ENCODE results near the gene PLEKHG3.
"Not testable (repeated sequence)": the region's sequence is repeated elsewhere in the genome, so short reads cannot be mapped to it uniquely, and the experiment has no call there.

The PLEKHG3 gene

DNA sequence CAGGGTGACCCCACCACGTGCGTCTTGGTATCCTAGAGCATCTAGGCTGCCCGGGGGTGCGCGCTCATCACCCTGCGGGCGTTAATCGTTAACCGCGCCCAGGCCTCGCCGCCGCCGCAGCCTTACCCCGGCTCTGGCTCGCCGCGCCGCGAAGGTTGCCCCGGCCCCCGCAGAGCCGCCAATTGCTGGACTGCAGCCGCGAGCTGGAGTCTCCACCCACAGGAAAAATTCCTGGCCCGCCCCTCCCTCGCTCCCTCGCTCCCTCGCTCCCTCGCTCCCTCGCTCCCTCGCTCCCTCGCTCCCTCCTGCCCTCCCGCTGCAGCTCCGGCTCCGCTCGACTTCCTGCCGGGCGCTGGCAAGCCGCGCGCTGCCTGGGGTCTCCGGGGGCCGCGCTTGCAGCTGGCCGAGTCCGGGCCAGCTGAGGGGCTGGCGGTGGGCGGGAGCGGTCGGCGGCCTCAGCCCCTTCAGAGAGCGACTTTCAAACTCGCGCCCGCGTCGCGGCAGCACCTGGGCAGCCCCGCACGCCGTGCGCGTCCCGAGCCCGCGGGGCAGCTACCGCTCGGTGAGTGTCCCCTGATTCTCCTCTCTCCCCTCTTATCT is at the start of gene PLEKHG3:
TSS of gene PLEKHG3 (plus strand) at position 282 of the 600 bp plus-strand sequence. CDS start 23,208 bp downstream, outside the sequence.
- DNase-seq (ENCODE audit: low spot score): peak; percentile 80

DNA sequence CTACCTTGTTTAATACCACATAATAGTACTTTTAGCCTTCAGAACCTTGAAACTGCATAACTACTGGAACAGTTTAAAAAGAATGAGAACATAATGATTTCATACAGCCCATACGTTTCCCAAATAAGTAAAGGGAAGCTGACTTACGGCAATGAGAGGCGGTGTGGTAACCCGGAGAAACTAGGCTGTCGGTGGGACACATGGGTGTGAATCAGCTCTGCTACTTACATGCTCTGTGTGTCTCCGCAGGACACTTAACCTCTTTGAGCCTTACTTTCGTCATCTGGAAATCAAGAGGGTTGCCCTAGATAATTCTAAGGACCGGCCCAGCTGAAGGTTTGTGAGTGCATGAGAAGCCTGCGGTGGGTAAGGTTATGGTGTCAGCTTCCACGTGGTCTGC is 49.3 kb upstream of the PLEKHG3 start:
- no peak for DNase-seq (ENCODE audit: low spot score)

DNA sequence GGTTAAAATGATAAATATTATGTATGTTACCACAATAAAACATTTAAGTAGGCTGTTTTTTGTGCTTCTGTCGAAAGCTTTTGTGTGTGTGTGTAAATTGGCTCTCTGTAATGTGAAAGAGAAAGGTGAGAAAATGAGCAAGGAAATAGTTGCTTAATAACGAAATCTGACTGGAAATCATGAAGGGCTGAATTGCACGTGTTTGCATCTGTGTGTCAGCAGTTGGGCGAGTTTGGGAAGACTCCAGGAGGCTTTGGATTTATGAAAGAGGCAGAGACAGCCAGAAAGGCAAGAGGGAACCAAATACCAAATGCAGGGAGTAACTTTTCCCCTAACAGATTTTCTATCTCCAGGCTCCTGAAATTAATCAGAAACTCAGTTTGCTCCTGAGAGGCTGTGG is 47.2 kb upstream of the PLEKHG3 start:
- no peak for DNase-seq (ENCODE audit: low spot score)

DNA sequence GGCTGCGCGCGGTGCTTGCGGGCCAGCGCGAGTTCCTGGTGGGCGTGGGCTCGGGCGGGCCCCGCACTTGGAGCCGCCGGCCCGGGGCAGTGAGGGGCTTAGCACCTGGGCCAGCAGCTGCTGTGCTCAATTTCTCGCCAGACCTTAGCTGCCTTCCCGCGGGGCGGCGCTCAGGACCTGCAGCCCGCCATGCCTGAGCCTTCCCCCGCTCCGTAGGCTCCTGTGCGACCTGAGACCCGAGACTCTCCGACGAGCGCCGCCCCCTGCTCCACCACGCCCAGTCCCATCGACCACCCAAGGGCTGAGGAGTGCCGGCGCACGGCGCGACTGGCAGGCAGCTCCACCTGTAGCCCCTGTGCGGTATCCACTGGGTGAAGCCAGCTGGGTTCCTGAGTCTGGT is 46.0 kb upstream of the PLEKHG3 start:
- no peak for DNase-seq (ENCODE audit: low spot score)

DNA sequence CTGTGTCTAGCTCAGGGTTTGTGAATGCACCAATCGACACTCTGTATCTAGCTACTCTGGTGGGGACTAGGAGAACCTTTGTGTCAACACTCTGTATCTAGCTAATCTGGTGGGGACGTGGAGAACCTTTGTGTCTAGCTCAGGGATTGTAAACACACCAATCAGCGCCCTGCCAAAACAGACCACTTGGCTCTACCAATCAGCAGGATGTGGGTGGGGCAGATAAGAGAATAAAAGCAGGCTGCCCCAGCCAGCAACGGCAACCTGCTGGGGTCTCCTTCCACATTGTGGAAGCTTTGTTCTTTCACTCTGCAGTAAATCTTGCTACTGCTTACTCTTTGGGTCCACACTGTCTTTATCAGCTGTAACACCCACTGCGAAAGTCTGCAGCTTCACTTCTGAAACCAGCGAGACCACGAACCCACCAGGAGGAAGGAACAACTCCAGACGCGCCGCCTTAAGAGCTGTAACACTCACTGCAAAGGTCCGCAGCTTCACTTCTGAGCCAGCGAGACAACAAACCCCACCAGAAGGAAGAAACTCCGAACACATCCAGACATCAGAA is 45.4 kb upstream of the PLEKHG3 start:
- DNase-seq (ENCODE audit: low spot score): not testable (repeated sequence)

DNA sequence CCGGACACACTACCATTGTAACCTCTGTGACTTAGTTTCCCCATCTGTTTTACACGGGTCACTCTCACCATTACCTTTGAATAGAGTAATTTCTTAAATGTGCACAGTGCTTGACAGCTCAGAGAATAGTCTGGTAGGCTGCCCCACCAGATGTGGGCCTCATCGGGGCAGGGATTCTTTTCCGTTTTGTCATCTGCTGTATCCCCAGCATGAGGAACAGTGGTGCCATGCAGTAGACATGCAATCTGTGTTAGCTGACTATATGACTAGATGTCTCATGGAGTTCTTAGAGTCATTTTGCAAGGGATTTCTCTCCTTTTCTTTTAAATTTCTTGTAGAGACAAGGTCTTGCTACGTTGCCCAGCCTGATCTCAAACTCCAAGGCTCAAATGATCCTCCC is 44.9 kb upstream of the PLEKHG3 start:
- no peak for DNase-seq (ENCODE audit: low spot score)

DNA sequence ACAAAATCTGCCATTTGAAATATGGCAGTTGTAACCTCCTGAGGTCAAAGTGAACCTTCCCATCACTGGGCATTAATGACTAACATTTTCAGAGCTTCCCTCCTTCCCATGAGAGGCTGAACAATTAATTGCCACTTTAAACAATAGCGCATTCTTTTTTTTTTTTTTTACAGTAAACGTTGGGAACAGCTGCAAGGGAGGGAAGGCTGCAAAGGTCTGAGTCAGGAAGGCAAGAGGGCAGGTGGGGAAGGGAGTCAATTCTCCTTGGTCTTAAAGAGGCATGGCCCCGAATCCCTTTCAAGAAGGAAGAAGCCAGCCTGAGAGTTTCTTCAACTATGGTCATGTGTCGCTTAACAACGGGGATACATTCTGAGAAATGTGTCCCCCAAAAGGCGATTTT is 41.0 kb upstream of the PLEKHG3 start:
- DNase-seq (ENCODE audit: low spot score): peak; percentile 72

DNA sequence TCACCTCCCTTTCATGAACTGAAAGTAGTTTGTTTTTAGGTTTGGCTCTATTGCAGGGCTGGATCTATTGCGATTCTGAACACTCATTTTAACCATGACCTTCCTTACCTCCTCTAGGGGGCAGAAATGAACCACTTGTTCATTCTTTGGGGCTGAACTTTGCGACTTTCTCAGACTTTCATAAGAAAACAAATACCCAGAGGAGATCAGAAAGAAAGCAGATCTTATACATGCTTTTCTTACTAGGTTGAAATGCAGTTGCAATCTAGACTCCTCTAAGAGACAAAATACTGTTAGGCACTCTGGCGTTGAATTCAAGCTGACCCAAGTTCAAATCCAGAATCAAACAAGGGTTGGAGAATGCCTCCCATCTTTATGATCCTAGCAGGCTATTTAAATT is 32.6 kb upstream of the PLEKHG3 start:
- peak; percentile 64 for DNase-seq (ENCODE audit: low spot score)

DNA sequence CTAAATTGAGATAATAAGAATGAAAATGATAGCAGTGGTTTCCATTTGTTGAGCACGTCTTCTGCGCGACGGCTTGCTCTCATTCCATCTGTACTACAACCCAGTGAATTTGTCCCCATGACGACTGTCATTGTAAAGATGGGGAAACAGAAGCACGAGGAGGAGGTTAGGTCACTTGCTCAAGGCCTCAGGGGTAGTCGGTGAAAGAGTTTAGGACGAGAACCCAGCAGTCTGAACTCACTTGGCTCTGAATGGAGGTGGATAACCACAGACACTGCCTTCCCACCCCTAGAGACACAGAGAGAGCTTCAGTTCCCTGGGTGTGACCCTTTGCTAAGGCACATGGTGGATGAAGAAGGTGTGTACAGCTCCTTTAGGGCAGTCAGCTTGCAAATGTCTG is 30.9 kb upstream of the PLEKHG3 start:
- no peak for DNase-seq (ENCODE audit: low spot score)

DNA sequence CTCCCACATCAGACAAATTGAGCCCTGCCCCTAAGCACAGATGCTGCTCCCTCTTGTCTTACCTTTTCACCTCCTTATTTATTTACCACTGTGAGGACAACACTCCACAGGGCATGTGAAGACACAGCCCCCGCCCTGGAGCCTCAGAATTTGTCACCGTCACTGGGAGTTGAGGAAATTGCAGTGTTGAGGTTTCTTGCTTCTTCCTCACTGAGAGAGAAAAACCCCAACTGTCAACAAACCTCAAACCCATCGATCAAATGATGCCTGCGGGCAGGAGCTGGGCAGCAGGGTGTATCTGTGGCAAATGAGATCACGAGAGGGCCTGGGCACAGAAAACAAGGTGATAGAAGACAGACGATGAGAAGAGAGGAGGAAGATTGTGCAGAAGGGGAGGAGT is 30.5 kb upstream of the PLEKHG3 start:
- DNase-seq (ENCODE audit: low spot score): no peak

DNA sequence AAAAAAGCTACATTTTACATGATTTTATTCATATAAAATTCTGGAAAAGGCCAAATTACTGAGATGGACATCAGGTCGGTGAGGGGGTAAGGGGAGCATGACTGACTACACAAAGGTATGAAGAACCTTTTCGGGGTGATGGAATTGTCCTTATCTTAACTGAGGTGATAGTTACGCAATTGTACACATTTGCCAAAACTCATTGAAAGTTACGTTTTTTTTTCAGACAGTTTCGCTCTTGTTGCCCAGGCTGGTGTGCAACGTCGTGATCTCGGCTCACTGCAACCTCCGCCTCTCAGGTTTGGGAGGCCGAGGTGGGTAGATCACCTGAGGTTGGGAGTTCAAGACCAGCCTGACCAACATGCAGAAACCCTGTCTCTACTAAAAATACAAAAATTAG is 29.4 kb upstream of the PLEKHG3 start:
- no peak for DNase-seq (ENCODE audit: low spot score)

DNA sequence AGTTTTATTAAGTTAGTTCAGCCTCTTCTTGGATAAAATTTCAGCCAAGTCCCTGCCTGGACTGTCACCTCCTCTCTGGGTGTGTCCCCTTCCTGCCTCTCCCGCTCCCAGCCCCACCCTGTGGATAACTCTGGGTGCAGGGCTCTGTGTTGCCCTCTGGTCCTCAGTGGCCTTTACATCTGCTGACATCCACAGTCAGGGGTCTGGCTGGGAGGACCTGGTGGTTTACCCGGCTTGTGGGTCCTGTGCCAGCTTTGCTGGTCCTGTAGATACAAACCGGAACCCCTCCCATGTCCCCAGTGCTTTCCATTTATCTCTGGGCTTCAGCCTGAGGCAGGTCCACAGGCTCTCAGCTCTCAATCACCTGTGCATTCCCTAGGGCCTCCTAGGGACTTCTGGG is 28.9 kb upstream of the PLEKHG3 start:
- DNase-seq (ENCODE audit: low spot score): no peak

DNA sequence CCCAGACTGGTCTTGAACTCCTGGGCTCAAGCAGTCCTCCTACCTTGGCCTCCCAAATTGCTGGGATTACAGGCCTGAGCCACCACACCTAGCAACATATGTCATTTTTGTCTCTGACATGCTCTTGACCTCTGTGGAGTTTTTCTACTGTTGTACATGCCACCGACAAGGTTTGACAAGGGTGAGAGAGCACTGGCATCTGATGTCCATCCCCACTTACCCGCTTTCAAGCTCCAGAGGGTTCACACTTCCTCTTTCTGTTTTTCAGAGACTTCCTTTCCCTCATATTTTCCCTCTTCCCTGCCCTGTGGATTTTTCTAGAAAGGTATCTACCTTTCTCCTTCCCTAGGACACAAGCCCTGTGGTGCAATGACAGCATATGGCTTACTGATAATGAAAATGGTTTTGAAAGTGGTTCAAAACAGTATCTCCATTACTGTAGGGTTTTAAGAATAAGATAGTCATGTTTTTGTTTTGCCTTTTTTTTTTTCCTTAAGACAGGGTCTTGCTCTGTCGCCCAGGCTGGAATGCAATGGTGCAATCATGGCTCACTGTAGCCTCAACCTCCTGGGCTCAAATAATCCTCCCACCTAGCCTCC is 27.7 kb upstream of the PLEKHG3 start:
- no peak for DNase-seq (ENCODE audit: low spot score)

DNA sequence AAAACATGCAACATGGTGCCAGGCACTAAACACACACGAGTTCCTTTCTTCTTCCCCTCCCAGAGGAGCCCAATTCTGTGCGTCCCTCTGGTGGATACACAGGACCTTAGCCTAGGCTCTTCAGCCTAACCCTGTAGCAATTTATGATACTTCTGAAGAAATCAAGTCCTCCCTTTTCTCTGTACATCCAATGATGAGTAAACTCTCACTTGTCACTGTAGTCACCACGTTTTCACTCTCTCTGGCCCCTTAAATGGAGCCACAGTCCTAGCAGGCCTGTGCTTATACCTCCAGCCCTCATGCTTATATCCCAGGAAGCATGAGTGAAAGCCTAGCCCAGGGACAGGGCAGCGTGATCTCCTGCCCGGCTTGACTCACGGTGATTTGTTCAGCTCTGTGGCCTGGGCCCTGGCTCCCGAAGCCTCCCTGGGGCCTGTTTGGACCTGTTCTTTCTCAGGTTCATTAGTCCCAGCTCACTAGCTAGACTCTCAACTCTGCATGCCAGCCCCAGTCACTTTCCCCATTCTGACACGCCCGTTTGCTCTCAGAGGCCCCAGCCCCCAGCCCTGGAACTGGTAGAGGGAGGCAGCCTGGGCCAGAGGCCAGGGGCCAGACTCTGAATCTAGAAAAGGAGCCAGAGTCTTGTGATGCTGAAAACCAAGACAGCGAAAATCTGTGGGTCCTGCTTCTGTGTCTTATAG is 24.1 kb upstream of the PLEKHG3 start:
- peak; percentile 41 for DNase-seq (ENCODE audit: low spot score)

DNA sequence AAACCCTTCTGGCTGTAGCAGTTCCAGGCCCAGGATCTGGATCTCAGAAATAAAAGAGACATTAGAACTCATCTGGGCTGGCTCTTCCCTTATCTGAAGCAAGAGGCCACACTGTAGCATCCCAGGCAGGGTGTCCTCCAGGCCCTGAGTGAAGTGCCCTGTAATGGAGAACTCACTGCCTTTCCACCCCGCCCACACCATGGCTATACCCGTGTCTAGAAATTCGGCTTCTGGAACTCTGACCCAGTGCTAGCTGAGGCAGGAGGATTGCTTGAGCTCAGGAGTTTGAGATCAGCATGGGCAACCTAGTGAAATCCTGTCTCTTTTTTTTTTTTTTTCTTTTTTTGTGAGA is 23.5 kb upstream of the PLEKHG3 start:
- no peak for DNase-seq (ENCODE audit: low spot score)

DNA sequence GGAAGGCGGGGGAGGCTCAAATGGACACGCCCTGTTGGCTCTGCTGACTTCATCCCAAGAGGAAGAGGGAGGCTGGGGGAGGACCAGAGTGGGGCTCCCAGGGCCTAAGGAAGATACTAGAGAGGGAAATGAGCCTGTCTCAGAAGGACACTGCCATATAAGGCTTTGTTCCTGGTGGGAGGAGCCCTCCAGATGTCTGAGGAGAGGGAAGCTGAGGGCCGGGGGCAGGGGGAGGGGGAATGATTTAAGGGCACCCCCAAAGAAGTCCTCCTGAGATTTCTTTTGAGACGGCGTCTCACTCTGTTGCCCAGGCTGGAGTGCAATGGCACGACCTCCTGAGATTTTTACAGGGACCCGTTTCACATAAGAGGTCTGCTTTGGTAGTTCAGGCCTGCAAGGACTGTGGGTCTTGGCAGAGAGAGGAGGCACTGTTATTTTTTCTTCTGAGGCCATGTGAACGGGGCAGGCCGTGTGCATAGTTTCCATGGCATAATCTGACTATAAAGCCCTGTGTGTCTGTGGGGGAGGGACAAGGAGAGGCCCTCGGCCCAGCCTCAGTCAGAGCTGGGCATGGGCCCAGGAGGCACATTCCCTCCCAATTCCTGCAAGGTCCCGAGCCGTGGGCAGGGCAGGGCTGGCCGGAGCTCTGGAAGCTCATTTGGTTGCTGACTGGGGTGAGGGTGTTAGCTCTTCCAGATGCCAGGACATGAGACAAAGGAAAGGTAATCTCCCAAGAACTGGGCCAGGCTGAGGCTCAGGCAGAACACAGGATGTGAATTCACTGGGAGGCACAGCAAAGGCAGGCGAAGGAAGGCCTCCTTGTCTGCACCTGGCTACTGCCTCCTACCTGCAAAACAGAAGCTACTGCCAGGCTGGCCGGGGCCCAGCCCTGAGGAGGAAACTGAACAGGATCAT is 22.2 kb upstream of the PLEKHG3 start:
- DNase-seq (ENCODE audit: low spot score): no peak

DNA sequence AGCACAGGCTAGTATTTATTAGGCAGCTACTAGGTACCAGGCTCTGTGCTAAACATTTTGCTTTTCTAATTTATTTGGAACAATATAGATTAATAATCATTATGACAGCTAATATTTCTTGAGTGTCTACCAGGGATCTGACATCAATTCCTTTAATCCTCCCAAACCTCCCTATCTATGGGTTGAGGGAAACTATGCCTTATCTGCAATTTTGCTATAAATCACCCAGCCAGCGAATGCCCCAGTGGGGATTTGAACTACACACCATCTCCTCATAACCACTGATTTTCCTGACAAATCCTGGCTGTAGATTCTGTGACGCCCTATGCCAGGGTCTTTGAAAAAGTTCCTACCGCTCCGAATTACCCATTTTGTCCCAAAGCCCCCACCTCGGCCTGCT is 21.4 kb upstream of the PLEKHG3 start:
- DNase-seq (ENCODE audit: low spot score): no peak

DNA sequence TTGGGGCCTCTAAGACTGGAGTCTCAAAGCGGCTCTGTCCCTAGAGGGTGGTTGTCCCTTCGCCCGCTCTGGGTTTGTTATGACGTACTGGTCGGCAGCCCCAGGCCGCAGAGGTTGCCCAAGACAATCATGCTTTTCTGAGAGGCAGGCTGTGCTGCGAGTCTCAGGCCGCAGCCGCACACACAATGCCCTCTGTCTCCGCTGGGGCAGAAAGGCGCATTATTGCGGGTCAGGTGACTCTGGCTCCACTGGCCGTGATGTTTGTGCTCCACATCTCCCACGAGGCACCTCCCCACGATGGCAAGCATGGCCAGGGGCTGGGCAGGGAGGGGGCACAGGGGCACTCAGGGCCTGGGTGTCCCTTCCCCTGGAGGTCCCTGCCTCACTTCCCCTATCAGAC is 21.0 kb upstream of the PLEKHG3 start:
- no peak for DNase-seq (ENCODE audit: low spot score)

DNA sequence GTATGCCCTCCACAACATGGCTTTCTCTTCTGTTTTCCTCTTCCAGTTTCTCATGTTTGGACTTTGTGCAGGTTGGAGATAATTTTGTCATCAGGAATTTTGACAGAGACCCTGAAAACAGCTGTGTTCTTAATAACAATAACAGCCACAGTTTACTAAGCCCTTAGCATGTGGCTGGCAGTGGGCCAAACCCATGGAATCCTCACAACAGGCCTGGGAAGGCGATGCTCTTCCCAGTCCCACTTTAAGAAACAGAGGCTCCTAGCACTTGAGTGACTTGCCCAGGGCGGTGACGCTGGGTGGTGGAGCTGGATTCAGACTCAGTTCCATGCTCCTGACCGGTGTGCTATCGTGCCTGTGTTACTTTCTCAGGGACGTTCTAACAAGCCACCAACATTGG is 20.1 kb upstream of the PLEKHG3 start:
- no peak for DNase-seq (ENCODE audit: low spot score)

DNA sequence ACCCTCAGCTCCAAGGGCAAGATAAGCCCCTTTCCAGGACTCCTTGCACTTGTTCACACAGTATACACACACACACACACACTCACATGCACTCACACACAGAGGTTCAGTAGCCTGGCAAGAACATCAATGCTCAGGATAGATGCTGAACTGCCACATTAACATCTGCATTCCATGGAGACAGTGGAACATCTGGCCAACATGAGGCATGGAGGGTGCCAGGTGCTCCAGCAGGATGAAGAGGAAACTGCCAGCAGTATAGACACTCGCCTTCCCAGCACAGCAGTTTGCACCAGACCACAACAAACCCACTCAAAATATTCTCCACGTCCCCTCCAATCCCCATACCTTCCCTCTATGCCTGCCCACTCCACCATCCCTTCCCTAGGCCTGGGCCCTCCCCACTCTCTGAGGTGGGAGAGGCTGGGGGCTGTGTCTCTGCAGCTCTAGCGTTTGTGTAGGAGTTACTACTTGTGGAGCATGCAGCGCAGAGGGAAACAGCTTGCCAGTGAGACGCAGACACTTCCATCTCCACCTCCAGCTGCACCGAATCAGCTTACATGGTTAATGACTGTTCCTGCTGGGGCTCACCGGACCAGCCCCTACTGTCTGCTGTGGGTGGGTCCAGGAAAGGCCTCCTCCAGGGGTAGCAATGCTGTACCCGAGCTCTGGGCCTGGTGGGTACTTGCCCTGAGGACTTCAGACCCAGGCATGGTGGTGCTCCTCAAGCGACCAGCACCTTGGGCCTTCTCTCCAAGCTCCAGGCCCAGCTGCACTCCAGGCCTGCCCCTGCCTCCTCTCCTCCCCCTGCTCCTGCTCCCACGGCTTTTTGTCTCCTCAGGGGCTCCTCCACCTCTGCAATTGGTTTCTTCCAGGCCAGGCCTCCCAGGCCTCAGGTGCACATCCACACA is 18.6 kb upstream of the PLEKHG3 start:
- no peak for DNase-seq (ENCODE audit: low spot score)

DNA sequence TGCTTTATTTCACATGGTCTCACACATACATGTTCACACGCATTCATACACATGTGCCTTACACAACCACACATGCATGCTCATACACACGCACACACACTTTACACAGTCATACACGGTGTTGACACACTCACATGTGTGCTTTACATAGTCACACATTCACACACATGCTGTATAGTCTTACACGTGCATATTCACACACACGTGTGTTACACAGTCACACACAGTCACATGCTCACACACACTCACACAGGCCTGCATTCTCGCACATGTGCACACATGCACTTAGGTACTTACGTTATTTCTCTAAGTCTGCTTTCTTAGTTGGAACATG is 18.0 kb upstream of the PLEKHG3 start:
- DNase-seq (ENCODE audit: low spot score): no peak

All from SW480 (cell line).